Measurements from ENCODE around the gene NTN5. TPM values are rescaled to one million over a fixed set of nuclear protein-coding genes. Genes with fewer than 3 reads are reported as not detected.

NTN5 gene
- total RNA-seq, 1 experiment from 2014 or later: 0.05 TPM

GRCh38 chr19:48676487-48676886, 3.7 kb upstream of the NTN5 start:
- in situ Hi-C loops (cut with HindIII; ENCODE audit: low pct_unique_long_range_greater_than_20kb, low sequenced_read_pairs): no loop called here
- no peak for DNase-seq (ENCODE audit: low read depth, low spot score)

DNA sequence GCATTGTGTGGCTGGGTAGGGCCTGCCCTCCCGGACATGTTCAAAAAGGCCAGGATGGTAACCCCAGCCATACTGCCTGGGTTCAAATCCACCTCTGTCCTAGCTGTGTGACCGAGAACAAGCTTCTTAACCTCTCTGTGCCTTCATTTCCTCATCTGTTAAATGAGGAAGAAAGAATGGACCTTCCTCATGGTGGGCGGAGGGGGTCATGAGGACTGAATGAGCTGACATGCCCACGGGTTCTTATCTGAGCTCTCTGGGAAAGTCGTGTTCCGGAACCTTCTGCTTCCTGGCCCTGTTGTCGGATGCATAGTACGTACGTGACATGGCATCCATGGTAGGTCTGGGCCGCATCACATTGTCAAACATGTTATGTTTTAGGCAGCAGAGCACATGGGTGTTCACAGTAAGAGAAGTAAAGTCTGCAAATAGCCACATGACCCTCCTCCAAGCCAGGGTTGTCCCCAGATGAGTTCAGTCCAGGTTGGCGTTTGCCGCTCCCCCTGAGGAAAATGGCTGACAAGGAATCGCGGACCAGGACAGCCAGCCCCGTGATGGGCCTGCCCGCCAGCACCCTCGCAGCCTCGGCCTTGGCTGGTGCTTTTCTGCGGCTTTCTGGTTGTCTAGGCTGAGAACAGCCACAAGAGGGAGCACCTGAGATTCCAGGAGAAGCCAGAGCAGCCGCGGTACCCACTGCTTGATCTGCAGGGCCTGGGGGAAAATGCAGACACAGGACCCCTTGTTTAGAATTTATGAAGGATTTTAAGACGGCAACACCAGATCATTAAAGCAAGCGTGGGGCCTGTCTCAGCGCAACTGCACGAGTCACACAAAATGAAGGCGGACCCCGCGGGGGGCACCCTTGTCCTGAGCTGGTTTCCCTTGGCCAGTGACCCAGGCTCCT, 2.4 kb upstream of the NTN5 start:
- DNase-seq (ENCODE audit: low read depth, low spot score): peak; percentile 95
- in situ Hi-C loops (cut with HindIII; ENCODE audit: low pct_unique_long_range_greater_than_20kb, low sequenced_read_pairs): no loop called here

DNA sequence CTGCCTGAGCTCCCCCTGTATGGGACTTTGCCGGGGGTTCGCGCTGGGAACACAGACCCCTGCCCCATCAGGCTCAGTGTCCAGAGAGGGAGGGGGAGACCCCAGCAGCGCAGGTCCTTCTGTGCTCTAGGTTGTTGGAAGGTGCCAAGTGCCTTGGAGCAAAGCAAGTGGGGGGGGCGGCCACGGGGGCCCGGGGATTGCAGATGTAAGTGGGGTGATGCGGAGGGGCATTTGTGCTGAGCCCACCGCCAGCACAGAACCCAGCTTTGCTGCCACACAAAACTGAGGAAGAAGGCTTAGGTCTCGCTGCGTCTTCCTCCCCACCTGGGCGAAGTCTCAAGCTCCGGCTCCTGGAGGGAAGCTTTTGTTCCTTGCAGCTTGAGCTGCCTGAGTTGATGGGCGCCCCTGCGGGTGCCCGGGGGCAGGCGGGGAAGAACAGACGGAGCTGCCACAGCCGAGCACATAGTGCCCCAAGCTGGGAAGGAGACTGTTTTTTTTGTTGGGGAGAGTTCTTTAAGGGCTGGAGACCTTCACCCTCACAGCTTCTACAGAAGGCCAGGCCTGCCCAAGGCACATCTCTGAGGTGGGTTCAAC, 1.5 kb upstream of the NTN5 start:
- in situ Hi-C loops (cut with HindIII; ENCODE audit: low pct_unique_long_range_greater_than_20kb, low sequenced_read_pairs): no loop called here
- DNase-seq (ENCODE audit: low read depth, low spot score): no peak

DNA sequence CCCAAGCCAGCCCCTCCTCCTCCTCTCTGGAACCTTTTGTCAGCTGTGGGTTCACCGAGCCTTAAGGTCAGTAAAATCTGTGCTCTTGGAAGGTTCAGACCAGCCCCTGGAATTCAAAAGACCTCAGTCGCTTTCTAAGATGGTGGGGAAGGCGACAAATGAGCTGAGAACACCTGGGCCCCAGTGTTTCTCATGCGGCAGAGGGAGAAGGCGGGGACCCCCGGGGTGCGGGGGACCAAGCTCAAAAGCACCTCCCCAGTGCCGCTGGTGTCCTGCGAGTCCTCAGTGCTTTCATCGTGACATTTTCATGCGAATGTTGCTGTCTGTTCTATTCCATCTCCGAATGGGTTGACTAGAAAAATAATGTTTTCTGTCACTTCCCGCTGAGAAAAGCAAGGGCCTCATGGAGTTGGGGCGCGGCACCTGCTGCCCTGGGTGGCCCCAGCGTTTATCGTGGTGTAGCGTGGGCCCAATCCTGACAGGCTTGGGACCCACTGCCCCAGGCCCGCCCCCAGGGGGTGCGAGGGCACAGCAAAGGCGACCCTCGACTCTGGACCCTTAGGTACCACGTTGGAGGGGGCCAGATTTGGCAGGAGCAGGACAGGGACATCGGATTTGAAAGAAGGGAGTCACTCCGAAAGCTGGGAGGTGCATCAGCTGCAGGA, 751 bp upstream of the NTN5 start:
- in situ Hi-C loops (cut with HindIII; ENCODE audit: low pct_unique_long_range_greater_than_20kb, low sequenced_read_pairs): no loop called here

GRCh38 chr19:48671446-48671995, 1.3 kb downstream of the NTN5 start:
- DNase-seq (ENCODE audit: low read depth, low spot score): no peak
- in situ Hi-C loops (cut with HindIII; ENCODE audit: low pct_unique_long_range_greater_than_20kb, low sequenced_read_pairs): no loop called here

More for the DNA sequence above, 751 bp upstream of the NTN5 start:
- DNase-seq (ENCODE audit: low read depth, low spot score): no peak

- DNase-seq (ENCODE audit: low read depth, low spot score): no peak
- in situ Hi-C loops (cut with HindIII; ENCODE audit: low pct_unique_long_range_greater_than_20kb, low sequenced_read_pairs): no loop called here
Measured at GRCh38 chr19:48670699-48671445, 1.9 kb downstream of the NTN5 start.

DNA sequence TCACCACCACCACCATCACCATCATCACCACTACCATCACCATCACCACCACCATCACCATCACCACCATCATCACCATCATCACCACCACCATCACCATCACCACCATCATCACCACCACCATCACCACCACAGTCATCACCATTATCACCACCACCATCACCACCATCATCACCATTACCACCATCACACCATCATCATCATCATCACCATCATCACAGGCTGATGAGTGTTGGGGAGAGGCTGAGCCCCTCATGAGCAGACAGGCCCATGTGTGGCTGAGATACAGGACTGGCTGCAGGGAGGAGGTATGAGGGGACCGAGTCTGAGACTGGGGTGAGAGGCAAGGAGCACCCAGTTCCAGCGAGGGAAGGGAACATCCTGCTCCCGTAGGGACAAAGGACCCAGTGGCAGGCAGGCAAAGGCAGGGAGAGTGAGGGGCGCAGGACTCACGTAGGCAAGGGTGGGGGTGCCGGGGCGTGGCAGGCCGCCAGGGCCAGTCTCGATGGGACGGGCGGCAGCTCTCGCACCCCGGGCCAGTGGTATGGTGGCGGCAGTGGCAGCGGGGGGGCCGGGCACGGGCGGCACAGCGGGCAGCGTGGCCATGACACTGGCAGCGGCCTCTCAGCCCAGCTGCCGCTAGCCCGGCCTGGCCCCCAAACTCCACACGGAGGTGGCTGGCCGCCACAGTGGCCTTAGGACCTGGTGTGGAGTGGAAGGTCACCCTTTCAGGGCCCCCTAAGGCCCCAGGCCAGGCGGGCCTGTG, 2.7 kb downstream of the NTN5 start:
- no peak for DNase-seq (ENCODE audit: low read depth, low spot score)
- in situ Hi-C loops (cut with HindIII; ENCODE audit: low pct_unique_long_range_greater_than_20kb, low sequenced_read_pairs): no loop called here

- no peak for DNase-seq (ENCODE audit: low read depth, low spot score)
- in situ Hi-C loops (cut with HindIII; ENCODE audit: low pct_unique_long_range_greater_than_20kb, low sequenced_read_pairs): no loop called here
Measured at GRCh38 chr19:48668761-48669160, 4.1 kb downstream of the NTN5 start.

DNA sequence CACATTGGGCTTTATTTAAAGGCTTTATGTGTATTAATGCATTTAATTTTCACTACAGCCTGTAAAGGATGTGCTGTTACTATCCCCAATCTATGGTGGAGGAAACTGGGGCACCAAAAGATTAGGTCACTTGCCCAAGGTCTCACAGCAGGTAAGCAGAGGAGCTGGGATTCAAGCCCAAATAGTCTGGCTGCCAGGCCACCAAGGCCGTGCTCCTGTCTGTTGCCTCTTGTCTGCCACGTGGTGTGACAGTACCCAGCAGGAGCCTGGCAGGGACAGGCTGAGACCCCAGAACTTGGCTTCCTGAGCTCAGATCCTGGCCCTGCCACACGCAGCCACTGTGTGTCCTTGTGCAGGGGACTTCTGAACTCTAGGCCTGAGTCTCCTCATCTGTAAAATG, 4.5 kb downstream of the NTN5 start:
- in situ Hi-C loops (cut with HindIII; ENCODE audit: low pct_unique_long_range_greater_than_20kb, low sequenced_read_pairs): no loop called here
- no peak for DNase-seq (ENCODE audit: low read depth, low spot score)

- in situ Hi-C loops (cut with HindIII; ENCODE audit: low pct_unique_long_range_greater_than_20kb, low sequenced_read_pairs): no loop called here
- DNase-seq (ENCODE audit: low read depth, low spot score): no peak
Measured at GRCh38 chr19:48665786-48666185, 7.0 kb downstream of the NTN5 start.

DNA sequence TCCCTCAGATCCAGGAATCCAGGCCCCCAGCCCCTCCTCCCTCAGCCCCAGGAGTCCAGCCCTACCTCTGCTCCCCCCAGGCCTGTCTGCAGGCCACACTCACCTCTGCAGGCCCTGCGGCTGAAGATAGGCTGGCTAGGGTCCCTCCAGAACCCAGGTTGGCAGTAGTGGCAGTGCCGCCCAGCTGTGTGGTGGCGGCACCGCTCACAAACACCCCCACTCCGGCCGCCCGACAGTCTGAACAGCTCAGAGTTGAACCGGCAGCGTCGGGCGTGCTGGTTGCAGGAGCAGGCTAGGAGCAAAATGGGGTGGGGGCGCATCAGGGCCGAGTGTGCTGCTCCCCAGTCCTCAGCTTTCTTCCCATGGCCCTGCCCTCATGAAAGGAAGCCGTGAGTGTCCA, 8.3 kb downstream of the NTN5 start:
- in situ Hi-C loops (cut with HindIII; ENCODE audit: low pct_unique_long_range_greater_than_20kb, low sequenced_read_pairs): no loop called here
- no peak for DNase-seq (ENCODE audit: low read depth, low spot score)

DNA sequence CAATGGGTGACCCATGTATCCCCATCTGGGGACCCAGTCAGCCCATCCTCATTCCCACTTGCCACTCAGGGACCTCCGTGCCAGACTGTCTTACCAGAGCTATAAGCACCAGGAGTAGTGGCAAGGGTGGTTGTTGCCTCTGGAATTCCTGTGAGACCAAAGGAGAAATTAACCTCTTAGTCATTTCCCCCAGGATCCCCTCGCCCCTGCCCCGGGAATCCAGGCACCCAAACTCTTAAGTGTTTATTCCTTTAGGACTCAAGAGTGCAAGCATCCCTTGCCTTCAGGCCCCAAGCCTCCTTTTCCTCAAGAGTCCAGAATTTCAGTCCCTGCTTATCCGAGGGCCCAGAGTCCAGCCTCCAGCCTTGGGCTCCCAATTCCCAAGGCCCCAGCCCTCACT, 9.2 kb downstream of the NTN5 start:
- in situ Hi-C loops (cut with HindIII; ENCODE audit: low pct_unique_long_range_greater_than_20kb, low sequenced_read_pairs): no loop called here
- no peak for DNase-seq (ENCODE audit: low read depth, low spot score)

DNA sequence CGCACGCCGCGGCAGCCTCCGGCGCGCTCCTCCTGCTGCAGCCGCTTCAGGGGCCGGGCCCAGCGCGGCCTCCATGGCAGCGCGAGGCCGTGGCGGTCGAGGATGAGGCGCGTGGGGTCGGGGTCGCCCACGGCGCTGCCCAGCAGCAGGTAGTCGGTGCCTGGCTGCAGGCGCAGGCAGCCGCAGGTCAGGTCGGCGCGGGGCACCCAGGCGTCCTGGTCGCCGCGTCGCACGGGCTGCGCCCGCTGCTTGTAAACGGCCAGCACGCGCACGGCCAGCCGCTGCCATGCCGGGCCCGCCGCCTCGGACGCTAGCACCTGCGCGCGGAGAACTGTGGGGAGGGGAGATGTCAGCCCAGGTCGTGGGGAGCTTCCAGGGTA, 11.1 kb downstream of the NTN5 start:
- DNase-seq (ENCODE audit: low read depth, low spot score): no peak
- in situ Hi-C loops (cut with HindIII; ENCODE audit: low pct_unique_long_range_greater_than_20kb, low sequenced_read_pairs): no loop called here

DNA sequence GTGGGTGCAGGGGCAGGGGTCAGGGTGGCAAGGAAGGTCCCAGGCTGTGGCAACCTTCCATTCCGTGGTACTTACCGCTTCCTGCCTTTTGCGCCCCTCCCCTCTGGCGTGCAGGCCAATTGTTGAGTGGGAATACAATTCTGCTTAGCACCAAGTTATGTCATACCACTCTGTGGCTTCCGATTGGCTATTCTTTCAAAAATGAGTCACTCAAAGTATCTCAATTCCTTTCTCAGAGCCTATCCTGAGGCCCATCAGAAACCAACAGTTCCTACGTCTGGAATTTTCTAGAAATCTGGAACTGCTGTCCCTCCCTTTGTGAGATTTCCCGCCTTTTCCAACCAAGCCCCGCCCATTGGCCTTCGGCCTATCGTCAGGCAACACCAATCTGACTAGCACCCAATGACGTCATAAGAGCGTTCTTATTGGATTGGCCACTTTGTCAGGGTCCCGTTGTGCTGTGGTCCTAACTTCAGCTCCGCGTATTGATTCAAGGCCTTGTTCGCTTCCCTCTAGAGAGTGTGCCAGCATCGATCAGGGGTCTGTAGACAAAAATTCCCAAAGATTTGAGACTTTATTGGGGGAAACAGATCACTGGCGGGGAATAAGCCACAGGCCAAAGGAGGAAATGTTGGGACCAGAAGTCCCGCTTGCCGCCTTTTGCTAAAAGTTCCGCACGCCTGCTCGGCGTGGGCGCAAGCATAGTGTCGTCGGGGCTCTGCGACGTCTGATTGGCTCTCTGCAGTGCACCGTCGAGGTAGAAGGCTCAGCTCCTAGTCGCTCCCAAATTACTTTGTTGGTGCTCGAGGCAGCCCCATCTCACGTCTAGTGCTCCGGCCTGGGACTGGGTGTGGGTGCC, 11.7 kb downstream of the NTN5 start:
- DNase-seq (ENCODE audit: low read depth, low spot score): peak; percentile 97
- in situ Hi-C loops (cut with HindIII; ENCODE audit: low pct_unique_long_range_greater_than_20kb, low sequenced_read_pairs): no loop called here

DNA sequence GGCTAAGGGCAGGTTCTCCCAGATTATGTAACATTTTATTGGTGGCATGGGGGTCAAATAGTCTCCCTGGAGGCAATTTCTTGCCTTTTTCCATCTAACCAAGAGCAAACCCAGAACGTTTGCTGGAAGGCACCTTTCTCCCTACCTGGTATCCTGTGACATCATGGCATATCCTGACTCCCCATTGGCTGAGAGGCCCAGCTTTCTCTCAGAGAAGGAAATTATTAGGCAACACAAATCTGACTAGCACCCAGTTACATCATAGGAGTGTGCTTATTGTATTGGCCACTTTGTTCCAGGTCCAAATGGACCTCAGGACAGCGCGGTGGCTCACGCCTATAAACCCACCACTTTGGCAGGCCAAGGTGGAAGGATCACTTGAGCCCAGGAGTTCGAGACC, 13.0 kb downstream of the NTN5 start:
- peak; percentile 85 for DNase-seq (ENCODE audit: low read depth, low spot score)
- in situ Hi-C loops (cut with HindIII; ENCODE audit: low pct_unique_long_range_greater_than_20kb, low sequenced_read_pairs): no loop called here

GRCh38 chr19:48658483-48658882, 14.3 kb downstream of the NTN5 start:
- DNase-seq (ENCODE audit: low read depth, low spot score): no peak
- in situ Hi-C loops (cut with HindIII; ENCODE audit: low pct_unique_long_range_greater_than_20kb, low sequenced_read_pairs): no loop called here

Data from SK-MEL-5 (cell line).